H1 (cell line): ENCODE data around the gene DPM2. TPM values are rescaled to one million over a fixed set of nuclear protein-coding genes. Genes with fewer than 3 reads are reported as not detected.

Experiments used
- CEBPB ChIP-seq: IDR thresholded peaks from 2 replicates; pipeline ENCODE4 v1.6.1; 2012; ENCODE audit warnings: low read depth, low read length
- MAFK ChIP-seq: IDR thresholded peaks from 2 replicates; pipeline ENCODE4 v1.6.1; 2012; ENCODE audit warnings: low read depth, mild to moderate bottlenecking, improper control_type of control experiment, low read length
- POU5F1 ChIP-seq: IDR thresholded peaks from 2 replicates; pipeline ENCODE4 v1.6.1; 2011; ENCODE audit warnings: low read depth, mild to moderate bottlenecking, low read length, moderate library complexity
- RNF2 ChIP-seq: fragments of 200-900, 300-1000 bp; sonication (generic); IDR thresholded peaks from 2 replicates; pipeline ENCODE4 v1.7.1; 2016; ENCODE audit warnings: borderline replicate concordance, low read depth, mild to moderate bottlenecking, antibody characterized with exemption, low read length; ENCODE audit not compliant: poor library complexity, severe bottlenecking; ENCODE audit errors: missing control alignments
- polyA plus RNA-seq, 7 experiments: library from polyadenylated mRNA; depleted of rRNA in 3 of 7; stranded (reverse) in 5 of 7; unstranded in 2 of 7; fragments of >200 nt in 5 of 7; fragments of 200-250 nt in 2 of 7; gene quantifications; 1 replicate in 5 of 7; 2 replicates in 1 of 7; 4 replicates in 1 of 7; pipeline versions ENCODE4 v1.2.1 to v1.2.3, GENCODE V29; 2011 to 2013; ENCODE audit warnings: missing spikeins in 2 of 7, mixed read lengths in 2 of 7
- total RNA-seq: library from RNA; stranded (reverse); fragmentation: NEBNext Ultra II Directional; extraction: Animal tissue kit (Norgen Biotek cat#: 25700); gene quantifications from 2 replicates; pipeline ENCODE4 v1.2.1, GENCODE V29; 2021

Gene DPM2
- total and polyA plus RNA-seq, 2 of the 8 experiments (the other 6 are each of a cell fraction or from before 2014, with no cell fraction given), result 45.4 to 95.4 TPM

GRCh38 chr9:127925959-127926905 lies 11.4 kb downstream of the DPM2 start (continued):
- no peak for TF ChIP-seq MAFK
- TF ChIP-seq RNF2, result no peak
- TF ChIP-seq CEBPB, result no peak
- TF ChIP-seq POU5F1, result no peak
